DND-41 (cell line): Measurements from ENCODE around the gene GID8.

ENCODE experiments used
- ATAC-seq: fragments of 200-7000 bp; cut with Tn5 transposase; 3 replicates; pipeline ENCODE4 v1.9.1; 2021; ENCODE audit warnings: low read depth; ENCODE audit not compliant: insufficient read depth
- DNase-seq: peaks from one replicate; pipeline ENCODE4 v3.0.0-alpha.2; 2020
- H2AFZ ChIP-seq: 2 replicates; pipeline ENCODE4 v1.6.0; 2012; ENCODE audit warnings: low read depth, low read length
- H3K27ac ChIP-seq: 2 replicates; pipeline ENCODE4 v1.5.1; 2012; ENCODE audit warnings: low read length, inconsistent platforms
- H3K27me3 ChIP-seq: fragments of 200-600 bp; sonication (generic); 2 replicates; pipeline ENCODE4 v1.6.0; 2012; ENCODE audit warnings: low read length, mild to moderate bottlenecking, inconsistent platforms; ENCODE audit not compliant: insufficient read depth, poor library complexity
- H3K36me3 ChIP-seq: 2 replicates; pipeline ENCODE4 v1.5.1; 2012; ENCODE audit warnings: low read length, inconsistent platforms; ENCODE audit not compliant: insufficient read depth
- H3K4me1 ChIP-seq: 2 replicates; pipeline ENCODE4 v1.5.1; 2012; ENCODE audit warnings: mild to moderate bottlenecking, low read length; ENCODE audit not compliant: insufficient read depth
- H3K4me2 ChIP-seq: 2 replicates; pipeline ENCODE4 v1.6.0; 2012; ENCODE audit warnings: mild to moderate bottlenecking, moderate library complexity, low read length, inconsistent platforms; ENCODE audit not compliant: insufficient read depth
- H3K4me3 ChIP-seq, 2 experiments: fragments of 200-600 bp in 1 of 2; shearing (Covaris generic) in 1 of 2; 2 replicates each; pipeline ENCODE4 v1.5.1; 2012 to 2016; ENCODE audit warnings: inconsistent platforms in 2 of 2, low read length in 2 of 2, mild to moderate bottlenecking in 2 of 2, low read depth in 1 of 2, moderate library complexity in 1 of 2
- H3K79me2 ChIP-seq: 2 replicates; pipeline ENCODE4 v1.6.0; 2012; ENCODE audit warnings: low read length, inconsistent platforms; ENCODE audit not compliant: insufficient read depth
- H3K9ac ChIP-seq: 2 replicates; pipeline ENCODE4 v1.6.0; 2012; ENCODE audit warnings: low read depth, mild to moderate bottlenecking, inconsistent platforms, low read length, moderate library complexity
- H3K9me3 ChIP-seq: 2 replicates; pipeline ENCODE4 v1.5.1; 2012; ENCODE audit warnings: low read length, moderate library complexity, mild to moderate bottlenecking, inconsistent platforms; ENCODE audit not compliant: insufficient read depth, severe bottlenecking
- H4K20me1 ChIP-seq: 2 replicates; pipeline ENCODE4 v1.6.0; 2012; ENCODE audit warnings: low read length; ENCODE audit not compliant: insufficient read depth
- EZH2 ChIP-seq: IDR thresholded peaks from 3 replicates; pipeline ENCODE4 v1.6.1; 2012; ENCODE audit warnings: borderline replicate concordance, low read depth, mild to moderate bottlenecking, moderate library complexity, low read length, inconsistent platforms; ENCODE audit not compliant: severe bottlenecking
- TF ChIP-seq, protein P1 (sequence below): IDR thresholded peaks from 2 replicates; pipeline ENCODE4 v1.5.1; 2012; ENCODE audit warnings: borderline replicate concordance, low read length, moderate library complexity, mild to moderate bottlenecking; ENCODE audit not compliant: poor library complexity, severe bottlenecking; ENCODE audit errors: extremely low read depth

Gene GID8

DNA sequence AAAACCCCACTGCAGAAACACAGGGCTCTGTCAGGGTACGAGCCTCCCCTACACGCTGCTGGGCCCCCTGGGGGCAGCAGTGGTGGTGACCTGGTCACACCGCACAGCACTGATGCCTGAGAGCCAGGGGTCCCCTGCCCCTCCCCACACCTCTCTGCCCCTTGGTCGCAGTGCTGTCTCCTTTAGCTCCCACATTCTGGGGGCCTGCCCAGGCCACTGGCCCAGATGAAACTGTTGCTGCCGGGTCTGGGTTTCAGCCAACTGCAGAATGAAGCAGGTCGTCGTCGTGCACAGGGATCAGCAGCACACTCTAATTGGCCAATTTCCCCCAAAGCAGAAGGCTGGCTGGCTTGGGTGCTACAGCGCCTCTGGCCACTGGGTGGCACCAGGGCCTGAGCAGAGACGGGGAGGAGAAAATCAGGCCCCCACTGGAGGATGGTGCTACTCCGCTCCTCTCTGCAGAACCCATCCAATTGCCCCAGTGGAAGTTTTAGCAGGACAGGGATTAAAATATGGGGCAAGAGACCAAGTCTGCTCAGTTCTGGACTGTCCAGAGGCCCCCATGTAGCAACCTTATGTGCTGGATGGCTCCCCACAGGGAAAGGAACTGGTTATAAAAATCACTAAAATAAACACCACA lies 37.8 kb upstream of the GID8 start:
- Histone ChIP-seq H3K4me2 (no peak overlapping the region), H3K27me3 (no peaks in the 10 kb centered on the region), H3K36me3 (peaks cover 94% of the 10 kb centered on the region), H2AFZ (no peak overlapping the region), H3K79me2 (peaks cover 11% of the 10 kb centered on the region), H3K27ac (no peak overlapping the region; the same call in 1 of the 2 replicates), H4K20me1 (peaks cover 36% of the 10 kb centered on the region), H3K4me1 (no peaks in the 10 kb centered on the region), H3K9ac (no peak overlapping the region), H3K4me3 (no peak overlapping the region), H3K9me3 (no peaks in the 10 kb centered on the region)
- TF ChIP-seq, protein P1, sequence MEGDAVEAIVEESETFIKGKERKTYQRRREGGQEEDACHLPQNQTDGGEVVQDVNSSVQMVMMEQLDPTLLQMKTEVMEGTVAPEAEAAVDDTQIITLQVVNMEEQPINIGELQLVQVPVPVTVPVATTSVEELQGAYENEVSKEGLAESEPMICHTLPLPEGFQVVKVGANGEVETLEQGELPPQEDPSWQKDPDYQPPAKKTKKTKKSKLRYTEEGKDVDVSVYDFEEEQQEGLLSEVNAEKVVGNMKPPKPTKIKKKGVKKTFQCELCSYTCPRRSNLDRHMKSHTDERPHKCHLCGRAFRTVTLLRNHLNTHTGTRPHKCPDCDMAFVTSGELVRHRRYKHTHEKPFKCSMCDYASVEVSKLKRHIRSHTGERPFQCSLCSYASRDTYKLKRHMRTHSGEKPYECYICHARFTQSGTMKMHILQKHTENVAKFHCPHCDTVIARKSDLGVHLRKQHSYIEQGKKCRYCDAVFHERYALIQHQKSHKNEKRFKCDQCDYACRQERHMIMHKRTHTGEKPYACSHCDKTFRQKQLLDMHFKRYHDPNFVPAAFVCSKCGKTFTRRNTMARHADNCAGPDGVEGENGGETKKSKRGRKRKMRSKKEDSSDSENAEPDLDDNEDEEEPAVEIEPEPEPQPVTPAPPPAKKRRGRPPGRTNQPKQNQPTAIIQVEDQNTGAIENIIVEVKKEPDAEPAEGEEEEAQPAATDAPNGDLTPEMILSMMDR, result peak; percentile 96
- no peak for TF ChIP-seq EZH2
- ATAC-seq (peak; percentile 92), DNase-seq (peak; percentile 77)

DNA sequence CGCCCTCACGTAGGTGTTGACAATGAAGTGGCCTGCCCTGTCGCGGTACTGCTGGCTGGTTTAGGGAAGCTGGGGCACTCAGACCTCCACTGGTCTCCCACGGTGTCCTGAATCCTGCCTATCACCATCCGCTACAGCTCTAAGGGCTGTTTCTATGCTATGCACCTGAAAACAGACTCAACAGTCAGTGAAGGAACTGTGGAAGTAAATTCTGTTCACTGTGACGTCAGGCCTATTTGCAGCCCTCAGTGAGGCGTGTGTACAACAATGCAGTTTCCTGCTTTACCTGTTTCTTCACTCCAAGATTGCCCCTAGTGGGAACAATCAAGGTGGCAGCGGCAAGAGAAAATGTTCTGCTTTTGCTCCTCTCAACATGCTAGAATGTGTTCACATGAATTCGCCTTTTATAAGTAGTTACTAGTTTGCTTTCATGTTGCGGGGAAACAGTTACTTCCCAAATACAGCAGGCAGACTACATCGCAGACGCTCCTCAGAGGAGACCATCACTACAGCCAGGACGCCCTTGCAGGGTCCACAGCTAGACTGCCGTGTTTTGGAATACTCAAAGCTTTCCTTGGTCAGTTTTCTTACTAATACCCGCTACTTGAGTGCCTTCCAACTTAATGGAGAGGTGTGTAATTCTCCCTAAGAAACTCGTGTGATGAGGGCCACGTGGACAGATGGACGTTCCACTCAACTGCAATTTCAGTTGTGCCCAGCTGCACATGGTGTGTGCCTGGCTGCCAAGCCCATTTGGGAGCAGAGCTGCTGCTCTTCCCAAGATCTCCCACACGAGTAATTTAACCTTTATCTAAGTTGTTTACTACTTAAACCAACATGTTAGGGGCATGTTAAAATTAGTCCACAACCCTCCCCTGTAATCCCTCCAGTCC lies 37.0 kb upstream of the GID8 start:
- Histone ChIP-seq H3K4me3 (no peak overlapping the region), H3K9me3 (no peaks in the 10 kb centered on the region), H4K20me1 (peaks cover 43% of the 10 kb centered on the region), H3K4me2 (no peak overlapping the region), H3K4me1 (no peaks in the 10 kb centered on the region), H3K27ac (no peak overlapping the region), H3K9ac (no peak overlapping the region), H3K79me2 (peaks cover 15% of the 10 kb centered on the region), H2AFZ (no peak overlapping the region), H3K27me3 (no peaks in the 10 kb centered on the region), H3K36me3 (peaks cover 94% of the 10 kb centered on the region)
- DNase-seq, result no peak
- ATAC-seq, result peak; percentile 22; the same call in 2 of the 3 replicates
- no peak for TF ChIP-seq EZH2
- TF ChIP-seq, protein P1, result peak; percentile 46

DNA sequence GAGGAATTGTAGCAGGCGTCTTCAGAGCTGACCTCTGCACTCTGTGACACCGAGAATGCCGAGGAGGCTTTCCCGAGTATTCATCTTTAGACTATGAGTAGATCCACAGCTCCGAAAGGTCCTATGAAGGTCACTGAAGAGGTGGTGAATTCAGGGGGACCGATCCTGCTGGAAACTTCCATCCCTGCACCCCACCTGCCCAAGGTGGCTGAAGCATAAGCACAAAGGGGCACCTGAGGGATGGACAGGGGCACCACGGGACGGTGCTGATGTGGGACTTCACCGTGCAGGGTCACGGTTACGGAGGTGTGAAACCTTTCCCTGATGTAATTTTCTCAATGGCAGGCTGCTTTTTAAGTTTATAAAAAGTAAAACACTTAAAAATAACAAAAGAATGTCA lies 36.1 kb upstream of the GID8 start:
- H2AFZ ChIP-seq, result no peak overlapping the region
- H3K4me1 ChIP-seq, result no peaks in the 10 kb centered on the region
- DNase-seq (no peak), ATAC-seq (no peak)
- H3K9me3 ChIP-seq, result no peaks in the 10 kb centered on the region
- H3K4me2 ChIP-seq, result no peak overlapping the region
- H3K9ac ChIP-seq, result no peak overlapping the region
- H3K79me2 ChIP-seq, result peaks cover 18% of the 10 kb centered on the region
- H3K27ac ChIP-seq, result no peak overlapping the region
- no peaks in the 10 kb centered on the region for H3K27me3 ChIP-seq
- peaks cover 53% of the 10 kb centered on the region for H4K20me1 ChIP-seq
- TF ChIP-seq EZH2, result no peak
- TF ChIP-seq, protein P1, result no peak
- H3K4me3 ChIP-seq, result no peak overlapping the region
- peaks cover 94% of the 10 kb centered on the region for H3K36me3 ChIP-seq
